Type B pancreatic cell (in vitro differentiated cells): ENCODE results near the gene PFKFB3. TPM values are rescaled to one million over a fixed set of nuclear protein-coding genes. Genes with fewer than 3 reads are reported as not detected.
"Not testable (repeated sequence)": the region's sequence is repeated elsewhere in the genome, so short reads cannot be mapped to it uniquely, and the experiment has no call there.

ENCODE experiments used
- DNase-seq: peaks from one replicate; pipeline ENCODE4 v3.0.0; 2021; ENCODE audit warnings: mixed read lengths; ENCODE audit not compliant: unreplicated experiment; ENCODE audit errors: extremely low spot score
- H3K27ac Mint-ChIP-seq: 2 replicates; pipeline ENCODE4 v1.8.0; 2021; ENCODE audit warnings: mild to moderate bottlenecking, mixed read lengths
- H3K27me3 Mint-ChIP-seq: 2 replicates; pipeline ENCODE4 v1.8.0; 2021; ENCODE audit warnings: mixed read lengths
- H3K36me3 Mint-ChIP-seq: 2 replicates; pipeline ENCODE4 v1.8.0; 2021; ENCODE audit warnings: mixed read lengths
- H3K4me1 Mint-ChIP-seq: one replicate; pipeline ENCODE4 v1.8.0; 2021; ENCODE audit warnings: mixed read lengths; ENCODE audit not compliant: unreplicated experiment
- H3K4me3 Mint-ChIP-seq: 2 replicates; pipeline ENCODE4 v1.8.0; 2021; ENCODE audit warnings: mild to moderate bottlenecking, mixed read lengths
- H3K9me3 Mint-ChIP-seq: 2 replicates; pipeline ENCODE4 v1.8.0; 2021; ENCODE audit warnings: mixed read lengths
- CTCF ChIP-seq: fragments of 200-600 bp; sonication (generic); conservative IDR thresholded peaks from 2 replicates; pipeline ENCODE4 v1.5.0; 2021; ENCODE audit warnings: antibody characterized with exemption, mild to moderate bottlenecking
- total RNA-seq: library from RNA; stranded (reverse); gene quantifications from 2 replicates; pipeline ENCODE4 v1.2.1, GENCODE V29; 2021; ENCODE audit warnings: low replicate concordance

PFKFB3 gene
- total RNA-seq, 1 donor from 2014 or later, result 30.2 TPM

DNA sequence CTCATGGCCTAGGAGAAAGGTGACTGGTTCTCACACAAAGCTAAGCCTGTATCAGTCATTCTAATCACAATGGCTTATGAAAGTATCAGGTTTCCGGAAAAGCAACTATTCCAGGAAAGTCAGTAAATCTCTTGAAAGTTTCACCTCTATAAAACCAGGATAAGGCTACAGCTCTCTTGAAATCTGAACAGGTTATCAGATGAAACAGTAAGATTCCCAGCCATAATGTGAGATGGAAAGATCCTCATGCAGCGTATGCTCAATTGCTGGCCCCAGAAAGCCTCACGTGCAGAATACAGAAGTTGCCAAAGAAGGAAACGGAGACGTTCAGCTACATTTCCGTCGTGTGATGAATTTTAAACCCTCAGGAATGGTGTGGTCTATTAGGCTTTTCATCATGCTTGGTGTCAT, 90.0 kb downstream of the PFKFB3 start:
- H3K4me3 Mint-ChIP-seq, result peak overlapping the region; percentile 10
- H3K4me1 Mint-ChIP-seq, result peaks cover 28% of the 10 kb centered on the region
- peak overlapping the region; percentile 55 for H3K27ac Mint-ChIP-seq
- H3K9me3 Mint-ChIP-seq, result peaks cover 12% of the 10 kb centered on the region
- TF ChIP-seq CTCF, result no peak
- DNase-seq, result no peak
- no peaks in the 10 kb centered on the region for H3K27me3 Mint-ChIP-seq
- H3K36me3 Mint-ChIP-seq, result no peaks in the 10 kb centered on the region

GRCh38 chr10:6296425-6296824, 93.7 kb downstream of the PFKFB3 start:
- not testable (repeated sequence) for H3K4me3 Mint-ChIP-seq, H3K27me3 Mint-ChIP-seq, H3K36me3 Mint-ChIP-seq, DNase-seq
- Mint-ChIP-seq H3K9me3 (peaks cover 15% of the 10 kb centered on the region), H3K4me1 (peaks cover 54% of the 10 kb centered on the region), H3K27ac (peak overlapping the region; percentile 73)

DNA sequence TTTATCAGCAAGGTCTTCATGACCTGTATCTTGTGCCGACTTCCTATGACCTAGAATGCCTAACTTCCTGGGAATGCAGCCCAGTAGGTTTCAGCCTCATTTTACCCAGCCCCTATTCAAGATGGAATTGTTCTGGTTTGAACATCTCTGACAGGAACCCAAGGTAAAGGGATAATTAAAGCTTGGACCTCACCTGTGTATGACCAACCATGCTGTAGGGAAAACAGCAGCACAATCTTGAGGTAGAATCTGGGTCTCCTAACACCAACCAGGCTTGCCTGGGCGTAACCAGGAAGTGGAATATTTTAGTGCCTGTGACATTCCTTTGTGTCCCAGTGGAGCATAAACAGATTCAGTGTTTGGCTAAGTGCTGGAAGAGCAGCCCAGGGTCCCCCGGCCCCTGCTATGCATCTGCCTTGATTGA, 94.1 kb downstream of the PFKFB3 start:
- peaks cover 55% of the 10 kb centered on the region for H3K4me1 Mint-ChIP-seq
- no peak for DNase-seq
- no peaks in the 10 kb centered on the region for H3K27me3 Mint-ChIP-seq
- H3K27ac Mint-ChIP-seq, result peak overlapping the region; percentile 73
- peak overlapping the region; percentile 46 for H3K4me3 Mint-ChIP-seq
- H3K9me3 Mint-ChIP-seq, result peaks cover 15% of the 10 kb centered on the region
- TF ChIP-seq CTCF, result no peak
- no peaks in the 10 kb centered on the region for H3K36me3 Mint-ChIP-seq

- Mint-ChIP-seq H3K4me3 (peak overlapping the region; percentile 46), H3K27me3 (no peaks in the 10 kb centered on the region), H3K36me3 (no peaks in the 10 kb centered on the region), H3K4me1 (peaks cover 52% of the 10 kb centered on the region), H3K9me3 (peaks cover 15% of the 10 kb centered on the region), H3K27ac (peak overlapping the region; percentile 73)
- DNase-seq, result no peak
- TF ChIP-seq CTCF, result no peak
Observed at GRCh38 chr10:6297522-6297921, 94.8 kb downstream of the PFKFB3 start.

DNA sequence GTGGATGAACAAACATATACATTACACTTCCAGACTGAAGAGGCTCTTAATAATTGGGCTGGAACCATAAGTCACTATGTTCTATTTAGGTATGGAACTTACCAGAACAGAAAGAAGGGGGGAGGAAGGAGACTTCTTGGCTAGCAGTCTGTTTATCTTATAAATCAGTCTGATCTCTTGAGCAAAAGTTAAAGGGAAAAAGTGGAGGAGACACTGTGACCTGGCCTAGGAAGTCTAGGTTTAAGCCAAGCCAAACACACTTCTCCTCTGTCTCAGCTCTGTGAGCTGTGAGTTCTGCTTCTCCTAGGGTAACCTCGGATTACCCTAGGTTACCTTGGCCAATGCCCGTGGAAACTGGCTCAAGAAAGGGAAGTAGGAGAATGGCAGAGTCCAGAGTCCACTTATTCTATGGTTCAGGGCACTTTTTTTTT, 95.2 kb downstream of the PFKFB3 start:
- Mint-ChIP-seq H3K9me3 (peaks cover 15% of the 10 kb centered on the region), H3K4me1 (peaks cover 48% of the 10 kb centered on the region), H3K4me3 (peak overlapping the region; percentile 36), H3K36me3 (no peaks in the 10 kb centered on the region), H3K27ac (peak overlapping the region; percentile 68), H3K27me3 (no peaks in the 10 kb centered on the region)
- DNase-seq, result no peak
- TF ChIP-seq CTCF, result no peak

GRCh38 chr10:6298428-6298827, 95.7 kb downstream of the PFKFB3 start:
- peaks cover 15% of the 10 kb centered on the region for H3K9me3 Mint-ChIP-seq
- no peak overlapping the region for H3K4me3 Mint-ChIP-seq
- no peak for TF ChIP-seq CTCF
- H3K4me1 Mint-ChIP-seq, result peaks cover 46% of the 10 kb centered on the region
- H3K36me3 Mint-ChIP-seq, result no peaks in the 10 kb centered on the region
- H3K27me3 Mint-ChIP-seq, result no peaks in the 10 kb centered on the region
- no peak for DNase-seq
- H3K27ac Mint-ChIP-seq, result no peak overlapping the region
